ENCODE measurements around the gene TAF4B.
"Not testable (repeated sequence)": the region's sequence is repeated elsewhere in the genome, so short reads cannot be mapped to it uniquely, and the experiment has no call there.

TAF4B gene, protein sequence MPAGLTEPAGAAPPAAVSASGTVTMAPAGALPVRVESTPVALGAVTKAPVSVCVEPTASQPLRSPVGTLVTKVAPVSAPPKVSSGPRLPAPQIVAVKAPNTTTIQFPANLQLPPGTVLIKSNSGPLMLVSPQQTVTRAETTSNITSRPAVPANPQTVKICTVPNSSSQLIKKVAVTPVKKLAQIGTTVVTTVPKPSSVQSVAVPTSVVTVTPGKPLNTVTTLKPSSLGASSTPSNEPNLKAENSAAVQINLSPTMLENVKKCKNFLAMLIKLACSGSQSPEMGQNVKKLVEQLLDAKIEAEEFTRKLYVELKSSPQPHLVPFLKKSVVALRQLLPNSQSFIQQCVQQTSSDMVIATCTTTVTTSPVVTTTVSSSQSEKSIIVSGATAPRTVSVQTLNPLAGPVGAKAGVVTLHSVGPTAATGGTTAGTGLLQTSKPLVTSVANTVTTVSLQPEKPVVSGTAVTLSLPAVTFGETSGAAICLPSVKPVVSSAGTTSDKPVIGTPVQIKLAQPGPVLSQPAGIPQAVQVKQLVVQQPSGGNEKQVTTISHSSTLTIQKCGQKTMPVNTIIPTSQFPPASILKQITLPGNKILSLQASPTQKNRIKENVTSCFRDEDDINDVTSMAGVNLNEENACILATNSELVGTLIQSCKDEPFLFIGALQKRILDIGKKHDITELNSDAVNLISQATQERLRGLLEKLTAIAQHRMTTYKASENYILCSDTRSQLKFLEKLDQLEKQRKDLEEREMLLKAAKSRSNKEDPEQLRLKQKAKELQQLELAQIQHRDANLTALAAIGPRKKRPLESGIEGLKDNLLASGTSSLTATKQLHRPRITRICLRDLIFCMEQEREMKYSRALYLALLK

DNA sequence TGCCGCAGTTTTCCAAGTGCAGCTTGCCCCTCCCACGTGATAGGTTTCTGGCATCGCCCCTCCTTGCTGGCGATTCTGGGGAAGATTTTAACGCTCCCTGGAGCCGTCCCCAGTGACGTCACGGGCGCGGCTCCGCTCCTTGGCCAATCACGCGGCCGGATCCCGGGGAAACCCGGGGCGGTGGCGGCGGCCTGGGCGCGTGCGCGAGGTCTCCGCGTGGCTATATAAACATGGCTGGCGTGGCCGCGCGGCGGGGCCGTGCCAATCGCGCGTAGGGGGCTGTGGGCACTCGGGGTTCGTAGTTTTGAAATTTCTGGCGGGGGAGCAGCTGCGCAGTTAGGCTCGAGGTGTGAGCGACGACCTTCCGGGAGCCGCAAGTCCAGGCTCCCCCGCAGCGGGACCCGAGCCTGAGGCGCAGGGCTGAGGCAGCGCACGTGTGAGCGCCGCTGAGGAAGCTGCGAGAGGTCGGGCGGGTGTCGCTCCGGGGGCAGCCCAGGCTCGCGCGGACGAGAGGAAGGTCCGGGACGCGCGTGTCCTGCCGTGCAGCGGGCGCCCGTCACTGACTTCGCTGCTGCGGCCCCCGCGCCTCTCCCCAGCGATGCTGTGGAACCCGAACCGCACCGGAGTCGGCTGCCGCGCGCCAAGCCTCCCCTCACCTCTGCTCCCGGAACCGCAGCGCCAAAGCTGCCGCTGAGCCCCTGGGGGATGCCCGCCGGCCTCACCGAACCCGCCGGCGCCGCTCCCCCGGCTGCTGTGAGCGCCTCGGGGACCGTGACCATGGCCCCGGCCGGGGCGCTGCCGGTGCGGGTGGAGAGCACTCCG lies at the start of gene TAF4B:
Gene TAF4B, plus strand, starts transcription at position 217 of the 822 bp plus-strand sequence. Its CDS starts 489 bp downstream, at position 706.
- DNase-seq (ENCODE audit: low read depth, low spot score), result peak; percentile 58

- no peak for DNase-seq (ENCODE audit: low read depth, low spot score)
Measured at GRCh38 chr18:26181343-26181826, 44.9 kb upstream of the TAF4B start.

DNA sequence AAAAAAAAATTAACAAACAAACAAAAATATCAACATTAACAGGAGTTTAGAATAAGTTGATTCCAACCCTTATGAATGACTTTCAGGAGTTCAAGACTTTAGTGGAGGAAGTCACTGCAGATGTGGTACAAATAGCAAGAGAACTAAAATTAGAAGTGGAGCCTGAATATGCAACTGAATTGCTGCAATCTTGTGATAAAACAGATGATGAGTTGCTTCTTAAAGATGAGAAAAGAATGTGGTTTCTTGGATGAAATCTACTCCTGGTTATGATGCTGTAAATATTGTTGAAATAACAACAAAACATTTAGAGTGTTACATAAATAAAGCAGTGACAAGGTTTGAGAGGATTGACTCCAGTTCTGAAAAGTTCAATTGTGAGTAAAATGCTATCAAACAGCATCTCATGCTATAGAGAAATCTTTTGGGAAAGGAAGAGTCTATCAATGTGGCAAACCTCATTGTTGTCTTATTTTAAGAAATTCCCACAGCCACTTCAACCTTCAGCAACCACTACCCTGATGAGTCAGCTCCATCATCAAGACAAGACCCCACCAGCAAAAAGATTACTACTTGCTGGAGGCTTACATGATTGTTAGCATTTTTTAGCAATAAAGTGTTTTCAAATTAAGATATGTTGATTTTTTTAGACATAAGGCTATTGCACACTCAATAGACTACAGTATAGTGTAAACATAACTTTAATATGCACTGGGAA lies 42.7 kb upstream of the TAF4B start:
- DNase-seq (ENCODE audit: low read depth, low spot score), result no peak

DNA sequence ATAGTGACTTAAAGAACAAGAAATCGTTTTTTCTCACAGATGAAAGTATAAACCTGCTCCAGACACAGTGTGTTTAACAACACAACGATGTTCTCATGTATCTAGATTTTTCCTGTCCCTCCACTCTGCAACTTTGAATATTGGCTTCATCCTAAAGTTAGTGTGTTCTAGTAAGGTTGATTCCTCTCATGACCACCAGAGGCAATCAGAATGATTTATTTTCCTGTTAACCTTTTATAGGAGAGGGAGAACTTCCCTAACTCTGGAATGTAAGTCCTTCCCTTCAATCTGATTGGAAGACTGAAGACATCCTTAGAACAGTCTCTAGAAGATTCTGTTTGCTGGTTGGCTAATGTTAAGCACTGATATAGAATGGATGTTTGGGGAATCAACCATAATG lies 41.0 kb upstream of the TAF4B start:
- no peak for DNase-seq (ENCODE audit: low read depth, low spot score)

DNA sequence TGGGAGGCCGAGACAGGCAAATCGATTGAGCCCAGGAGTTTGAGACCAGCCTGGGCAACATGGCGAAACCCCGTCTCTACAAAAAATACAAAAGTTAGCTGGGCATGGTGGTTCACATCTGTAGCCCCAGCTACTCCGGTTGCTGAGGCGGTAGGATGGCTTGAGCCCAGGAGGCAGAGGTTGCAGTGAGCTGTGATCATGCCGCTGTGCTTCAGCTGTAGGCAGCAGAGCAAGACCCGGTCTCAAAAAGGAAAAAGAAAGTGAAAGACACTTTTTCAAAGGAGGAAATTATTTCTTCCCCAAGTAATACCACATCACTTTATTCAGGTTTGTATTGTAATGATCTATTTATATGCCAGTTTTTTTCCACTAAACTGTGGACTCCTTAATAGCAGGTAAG lies 35.7 kb upstream of the TAF4B start:
- DNase-seq (ENCODE audit: low read depth, low spot score), result no peak

DNA sequence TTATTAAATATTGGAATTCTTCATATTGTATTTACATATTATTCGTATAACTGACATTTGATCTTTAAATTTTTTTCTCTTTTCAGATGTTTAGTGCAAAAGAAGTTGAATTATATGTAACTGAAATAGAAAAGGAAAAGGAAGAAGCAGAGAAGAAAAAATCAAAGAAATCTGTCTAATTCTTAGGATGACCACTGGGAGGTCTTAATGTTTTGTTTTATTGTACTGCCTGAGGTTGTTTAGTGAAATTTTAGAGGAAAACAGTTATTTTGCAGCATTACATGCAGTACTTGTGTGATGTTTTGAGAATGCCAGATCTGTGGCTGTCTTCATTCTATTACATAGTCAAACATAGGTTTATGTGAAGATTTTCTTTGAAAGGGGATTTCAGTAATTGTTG lies 34.0 kb upstream of the TAF4B start:
- DNase-seq (ENCODE audit: low read depth, low spot score), result no peak

DNA sequence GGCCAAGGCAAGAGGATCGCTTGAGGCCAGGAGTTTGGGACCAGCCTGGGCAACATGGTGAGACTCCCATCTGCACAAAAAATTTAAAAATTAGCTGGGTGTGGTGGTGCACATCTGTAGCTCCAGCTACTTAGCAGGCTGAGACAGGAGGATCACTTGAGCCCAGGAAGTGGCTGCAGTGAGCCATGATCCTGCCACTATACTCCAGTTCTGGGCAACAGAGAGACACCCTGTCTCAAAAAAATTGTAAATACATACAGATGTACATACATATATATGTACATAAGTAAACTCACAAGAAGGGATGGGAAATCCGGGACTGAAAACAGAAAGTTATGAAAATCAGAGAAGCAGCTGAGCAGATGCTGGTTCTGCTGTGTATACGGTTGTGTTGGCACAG lies 29.6 kb upstream of the TAF4B start:
- no peak for DNase-seq (ENCODE audit: low read depth, low spot score)

- DNase-seq (ENCODE audit: low read depth, low spot score), result not testable (repeated sequence)
Measured at GRCh38 chr18:26202001-26202400, 24.2 kb upstream of the TAF4B start.

- DNase-seq (ENCODE audit: low read depth, low spot score), result no peak
Measured at GRCh38 chr18:26205318-26205717, 20.9 kb upstream of the TAF4B start.

- DNase-seq (ENCODE audit: low read depth, low spot score), result no peak
Measured at GRCh38 chr18:26206488-26206887, 19.8 kb upstream of the TAF4B start.

- DNase-seq (ENCODE audit: low read depth, low spot score), result no peak
Measured at GRCh38 chr18:26207937-26208336, 18.3 kb upstream of the TAF4B start.

DNA sequence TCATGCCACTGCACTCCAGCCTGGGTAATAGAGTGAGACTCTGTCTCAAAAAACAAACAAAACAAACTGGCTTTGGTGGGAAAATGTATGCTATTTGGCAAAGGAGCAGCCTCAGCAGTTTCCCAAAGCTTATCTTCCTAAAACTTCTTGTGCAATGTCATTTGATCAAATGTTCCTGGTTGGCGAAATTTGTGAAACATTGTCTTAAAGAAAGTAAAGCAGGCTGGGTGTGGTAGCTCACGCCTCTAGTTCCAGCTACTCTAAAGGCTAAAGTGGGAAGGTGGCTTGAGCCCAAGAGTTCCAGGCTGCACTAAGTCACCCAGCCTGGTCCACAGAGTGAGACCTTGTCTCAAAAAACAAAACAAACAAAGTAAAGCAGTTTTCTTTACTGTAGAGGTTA lies 17.3 kb upstream of the TAF4B start:
- DNase-seq (ENCODE audit: low read depth, low spot score), result no peak

- DNase-seq (ENCODE audit: low read depth, low spot score), result no peak
Measured at GRCh38 chr18:26210147-26210546, 16.1 kb upstream of the TAF4B start.

GRCh38 chr18:26215247-26215970 lies 10.8 kb upstream of the TAF4B start:
- no peak for DNase-seq (ENCODE audit: low read depth, low spot score)

GRCh38 chr18:26225022-26225693 lies 1.1 kb upstream of the TAF4B start:
- no peak for DNase-seq (ENCODE audit: low read depth, low spot score)

GRCh38 chr18:26225915-26226228 lies 373 bp upstream of the TAF4B start:
- DNase-seq (ENCODE audit: low read depth, low spot score), result no peak

- DNase-seq (ENCODE audit: low read depth, low spot score), result no peak
Measured at GRCh38 chr18:26227051-26227670, 916 bp downstream of the TAF4B start.

DNA sequence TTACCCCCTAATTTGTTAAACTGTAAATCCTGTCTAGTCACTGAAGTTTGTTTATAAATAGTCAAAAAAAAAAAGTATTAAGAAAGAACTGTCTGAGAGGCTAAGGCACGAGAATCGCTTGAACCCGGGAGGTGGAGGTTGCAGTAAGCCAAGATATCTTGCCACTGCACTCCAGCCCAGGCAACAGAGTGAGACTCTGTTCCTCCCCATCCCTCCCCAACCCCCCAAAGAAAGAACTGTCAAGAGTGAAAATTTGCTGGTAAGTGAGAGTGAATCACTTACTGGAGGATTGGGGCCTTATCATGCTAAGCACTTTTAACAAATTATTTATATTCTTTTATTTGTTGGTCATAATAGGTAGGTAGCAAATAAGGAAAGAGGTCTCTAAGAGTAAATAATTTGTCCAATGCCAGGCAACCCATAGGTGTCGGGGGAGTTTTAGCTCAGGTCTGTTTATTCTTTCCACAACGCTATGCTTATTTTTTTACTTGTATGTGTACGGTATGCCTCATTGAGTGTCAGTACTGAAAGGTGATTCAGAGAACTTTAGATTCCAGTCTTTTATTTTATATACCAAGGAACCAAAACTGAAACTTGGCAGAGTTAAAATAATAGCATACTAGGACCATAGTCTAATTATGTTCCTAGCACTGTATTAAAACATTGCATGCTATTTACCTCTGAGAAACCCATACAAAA lies 2.5 kb downstream of the TAF4B start:
- DNase-seq (ENCODE audit: low read depth, low spot score), result no peak

DNA sequence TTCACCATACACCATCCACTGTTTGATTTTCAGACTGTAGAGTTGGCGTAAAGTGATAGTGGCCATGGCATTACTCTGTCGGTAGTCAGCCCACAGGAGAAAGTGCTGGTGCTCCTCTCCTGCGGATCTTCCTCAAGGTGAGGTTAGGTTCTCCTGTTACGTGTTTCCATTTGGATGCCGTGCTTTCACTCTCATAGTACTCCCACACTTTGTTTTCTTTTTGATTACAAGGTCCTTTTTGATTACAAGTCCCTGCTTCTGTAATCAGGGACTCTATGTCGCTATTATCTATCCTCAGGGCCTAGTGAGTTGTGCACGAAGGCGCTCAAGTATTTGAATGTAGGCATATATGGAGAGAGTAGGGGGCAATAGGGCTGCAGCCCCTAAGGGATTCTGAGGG lies 4.3 kb downstream of the TAF4B start:
- no peak for DNase-seq (ENCODE audit: low read depth, low spot score)

All from brain pericyte (primary cell).